ENCODE results near the gene APMAP. TPM values are rescaled to one million over a fixed set of nuclear protein-coding genes. Genes with fewer than 3 reads are reported as not detected.

APMAP gene
- total and polyA plus RNA-seq, 4 donors: 132 to 378 (median 234) TPM

DNA sequence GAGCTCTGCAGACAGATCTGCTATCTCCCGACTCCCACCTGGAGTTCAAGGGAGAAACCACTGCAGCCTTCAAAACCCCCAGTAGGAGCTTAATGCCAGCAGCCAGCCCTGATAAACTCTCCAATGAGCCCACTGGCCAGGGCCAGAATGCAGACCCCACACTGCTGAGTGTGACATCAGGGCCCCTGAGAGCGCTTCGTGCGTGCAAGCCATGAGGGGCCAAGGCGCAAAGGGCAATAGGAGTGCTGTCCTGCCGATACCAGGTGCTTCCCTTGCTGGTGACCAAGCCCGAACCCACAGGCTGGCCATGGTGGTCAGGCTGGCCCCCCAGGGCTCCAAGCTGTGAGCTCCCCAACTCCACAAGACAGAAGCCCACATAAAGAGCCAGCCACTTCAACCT lies 76.7 kb downstream of the APMAP start:
- Histone ChIP-seq H3K4me1 (ENCODE audit: control insufficient read depth in 4 of 4, insufficient read depth in 4 of 4, low read length in 3 of 4) (no peaks in the 10 kb centered on the region), H3K36me3 (ENCODE audit: control insufficient read depth in 4 of 4, insufficient read depth in 3 of 4, low read depth in 1 of 4, low read length in 3 of 4) (no peaks in the 10 kb centered on the region), H3K9me3 (ENCODE audit: control insufficient read depth in 4 of 4, low read length in 3 of 4) (no peaks in the 10 kb centered on the region), H3K4me3 (ENCODE audit: low read depth in 1 of 3, low read length in 3 of 3) (no peak overlapping the region), H3K27me3 (ENCODE audit: control insufficient read depth in 4 of 4, insufficient read depth in 4 of 4, low read length in 3 of 4) (no peaks in the 10 kb centered on the region), H3K27ac (ENCODE audit: low read depth in 1 of 2, low read length in 2 of 2) (no peak overlapping the region), H3K9ac (ENCODE audit: low read depth in 1 of 2, low read length in 2 of 2) (no peak overlapping the region)
- TF ChIP-seq, protein P1, sequence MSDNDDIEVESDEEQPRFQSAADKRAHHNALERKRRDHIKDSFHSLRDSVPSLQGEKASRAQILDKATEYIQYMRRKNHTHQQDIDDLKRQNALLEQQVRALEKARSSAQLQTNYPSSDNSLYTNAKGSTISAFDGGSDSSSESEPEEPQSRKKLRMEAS (IDR thresholded peaks at IDR 0.05): no peak
- TF ChIP-seq YY1 (IDR thresholded peaks at IDR 0.05) (no peak), FOXA1 (IDR thresholded peaks at IDR 0.05) (no peak), RXRA (IDR thresholded peaks at IDR 0.05) (no peak), HNF4G (IDR thresholded peaks at IDR 0.05) (no peak)
- TF ChIP-seq, protein P2, sequence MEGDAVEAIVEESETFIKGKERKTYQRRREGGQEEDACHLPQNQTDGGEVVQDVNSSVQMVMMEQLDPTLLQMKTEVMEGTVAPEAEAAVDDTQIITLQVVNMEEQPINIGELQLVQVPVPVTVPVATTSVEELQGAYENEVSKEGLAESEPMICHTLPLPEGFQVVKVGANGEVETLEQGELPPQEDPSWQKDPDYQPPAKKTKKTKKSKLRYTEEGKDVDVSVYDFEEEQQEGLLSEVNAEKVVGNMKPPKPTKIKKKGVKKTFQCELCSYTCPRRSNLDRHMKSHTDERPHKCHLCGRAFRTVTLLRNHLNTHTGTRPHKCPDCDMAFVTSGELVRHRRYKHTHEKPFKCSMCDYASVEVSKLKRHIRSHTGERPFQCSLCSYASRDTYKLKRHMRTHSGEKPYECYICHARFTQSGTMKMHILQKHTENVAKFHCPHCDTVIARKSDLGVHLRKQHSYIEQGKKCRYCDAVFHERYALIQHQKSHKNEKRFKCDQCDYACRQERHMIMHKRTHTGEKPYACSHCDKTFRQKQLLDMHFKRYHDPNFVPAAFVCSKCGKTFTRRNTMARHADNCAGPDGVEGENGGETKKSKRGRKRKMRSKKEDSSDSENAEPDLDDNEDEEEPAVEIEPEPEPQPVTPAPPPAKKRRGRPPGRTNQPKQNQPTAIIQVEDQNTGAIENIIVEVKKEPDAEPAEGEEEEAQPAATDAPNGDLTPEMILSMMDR (IDR thresholded peaks at IDR 0.05; ENCODE audit: low read depth, low read length, missing input control): no peak
- TF ChIP-seq, protein P3, sequence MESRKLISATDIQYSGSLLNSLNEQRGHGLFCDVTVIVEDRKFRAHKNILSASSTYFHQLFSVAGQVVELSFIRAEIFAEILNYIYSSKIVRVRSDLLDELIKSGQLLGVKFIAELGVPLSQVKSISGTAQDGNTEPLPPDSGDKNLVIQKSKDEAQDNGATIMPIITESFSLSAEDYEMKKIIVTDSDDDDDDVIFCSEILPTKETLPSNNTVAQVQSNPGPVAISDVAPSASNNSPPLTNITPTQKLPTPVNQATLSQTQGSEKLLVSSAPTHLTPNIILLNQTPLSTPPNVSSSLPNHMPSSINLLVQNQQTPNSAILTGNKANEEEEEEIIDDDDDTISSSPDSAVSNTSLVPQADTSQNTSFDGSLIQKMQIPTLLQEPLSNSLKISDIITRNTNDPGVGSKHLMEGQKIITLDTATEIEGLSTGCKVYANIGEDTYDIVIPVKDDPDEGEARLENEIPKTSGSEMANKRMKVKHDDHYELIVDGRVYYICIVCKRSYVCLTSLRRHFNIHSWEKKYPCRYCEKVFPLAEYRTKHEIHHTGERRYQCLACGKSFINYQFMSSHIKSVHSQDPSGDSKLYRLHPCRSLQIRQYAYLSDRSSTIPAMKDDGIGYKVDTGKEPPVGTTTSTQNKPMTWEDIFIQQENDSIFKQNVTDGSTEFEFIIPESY (IDR thresholded peaks at IDR 0.05): no peak
- no peak for DNase-seq (ENCODE audit: low spot score)
- WGBS: 95% methylated on average over 7 of the region's 7 CpGs

DNA sequence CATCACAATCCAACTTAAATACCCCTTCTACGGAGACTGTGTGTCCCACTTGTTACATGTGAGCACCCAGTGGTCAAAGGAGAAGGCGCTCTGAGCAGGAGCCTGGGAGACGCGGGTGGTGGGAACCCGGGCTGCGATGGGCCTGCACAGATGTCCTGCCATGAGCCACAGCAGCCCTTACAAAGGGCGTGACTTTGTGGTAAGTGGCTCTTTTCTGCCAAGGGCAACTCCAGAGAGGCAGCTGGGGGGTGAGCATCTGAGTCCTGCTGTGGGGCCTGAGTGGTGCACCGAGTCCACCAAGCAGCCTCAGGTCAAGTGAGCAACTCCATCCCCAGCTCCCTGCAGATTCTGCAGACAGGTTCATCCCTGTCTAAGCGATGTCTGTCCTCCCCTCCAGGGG lies 77.1 kb downstream of the APMAP start:
- 92% methylated on average over 9 of the region's 9 CpGs for WGBS
- DNase-seq (ENCODE audit: low spot score): no peak

More for the DNA sequence above, 77.1 kb downstream of the APMAP start:
- Histone ChIP-seq H3K4me3 (ENCODE audit: low read depth in 1 of 3, low read length in 3 of 3) (no peak overlapping the region), H3K9ac (ENCODE audit: low read depth in 1 of 2, low read length in 2 of 2) (no peak overlapping the region), H3K36me3 (ENCODE audit: control insufficient read depth in 4 of 4, insufficient read depth in 3 of 4, low read depth in 1 of 4, low read length in 3 of 4) (no peaks in the 10 kb centered on the region), H3K27ac (ENCODE audit: low read depth in 1 of 2, low read length in 2 of 2) (no peak overlapping the region), H3K4me1 (ENCODE audit: control insufficient read depth in 4 of 4, insufficient read depth in 4 of 4, low read length in 3 of 4) (no peaks in the 10 kb centered on the region), H3K27me3 (ENCODE audit: control insufficient read depth in 4 of 4, insufficient read depth in 4 of 4, low read length in 3 of 4) (no peaks in the 10 kb centered on the region), H3K9me3 (ENCODE audit: control insufficient read depth in 4 of 4, low read length in 3 of 4) (no peaks in the 10 kb centered on the region)
- no peak for TF ChIP-seq YY1 (IDR thresholded peaks at IDR 0.05)
- TF ChIP-seq, protein P3 (IDR thresholded peaks at IDR 0.05): no peak
- no peak for TF ChIP-seq SP1 (IDR thresholded peaks at IDR 0.05)
- TF ChIP-seq, protein P2 (IDR thresholded peaks at IDR 0.05; ENCODE audit: low read depth, low read length, missing input control): no peak
- TF ChIP-seq, protein P4, sequence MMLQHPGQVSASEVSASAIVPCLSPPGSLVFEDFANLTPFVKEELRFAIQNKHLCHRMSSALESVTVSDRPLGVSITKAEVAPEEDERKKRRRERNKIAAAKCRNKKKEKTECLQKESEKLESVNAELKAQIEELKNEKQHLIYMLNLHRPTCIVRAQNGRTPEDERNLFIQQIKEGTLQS (IDR thresholded peaks at IDR 0.05): no peak
- TF ChIP-seq GABPA (IDR thresholded peaks at IDR 0.05 in 1 of 2, conservative IDR thresholded peaks at IDR 0.05 in 1 of 2): no peak
- no peak for TF ChIP-seq NR2F2 (IDR thresholded peaks at IDR 0.05)
- TF ChIP-seq TAF1 (conservative IDR thresholded peaks at IDR 0.05): no peak

Measured in liver (tissue), 9 donors.